22Rv1 (cell line): Measurements from ENCODE around the gene SLAMF1.

Experiments
- ZFX ChIP-seq: fragments of 450-650 bp; IDR thresholded peaks from 2 replicates; pipeline ENCODE4 v1.6.1; 2017; ENCODE audit warnings: antibody characterized with exemption, borderline replicate concordance
- TF ChIP-seq, protein P1 (sequence below): fragments of 450-650 bp; IDR thresholded peaks from 2 replicates; pipeline ENCODE4 v1.5.1; 2017; ENCODE audit warnings: mild to moderate bottlenecking

DNA sequence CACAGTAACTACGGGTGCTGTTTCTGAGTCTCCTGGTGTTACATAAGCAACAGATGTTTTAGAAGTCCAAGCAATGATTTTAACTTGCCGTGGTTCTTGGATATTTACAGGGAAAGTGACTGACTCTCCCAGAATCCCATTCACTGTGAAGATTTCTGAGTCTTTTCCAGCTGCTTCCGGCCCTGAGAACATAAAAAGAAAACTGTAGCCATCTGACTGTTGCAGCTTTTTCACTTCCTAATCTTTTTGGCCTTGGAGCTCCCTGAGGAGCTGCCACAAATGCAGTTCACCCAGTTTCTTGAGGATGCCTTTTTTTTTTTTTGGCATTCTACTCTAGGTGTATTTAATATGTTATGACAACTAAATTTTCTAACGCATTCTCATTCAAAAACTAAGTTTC is 81.3 kb downstream of the SLAMF1 start:
- no peak for TF ChIP-seq ZFX
- TF ChIP-seq, protein P1, sequence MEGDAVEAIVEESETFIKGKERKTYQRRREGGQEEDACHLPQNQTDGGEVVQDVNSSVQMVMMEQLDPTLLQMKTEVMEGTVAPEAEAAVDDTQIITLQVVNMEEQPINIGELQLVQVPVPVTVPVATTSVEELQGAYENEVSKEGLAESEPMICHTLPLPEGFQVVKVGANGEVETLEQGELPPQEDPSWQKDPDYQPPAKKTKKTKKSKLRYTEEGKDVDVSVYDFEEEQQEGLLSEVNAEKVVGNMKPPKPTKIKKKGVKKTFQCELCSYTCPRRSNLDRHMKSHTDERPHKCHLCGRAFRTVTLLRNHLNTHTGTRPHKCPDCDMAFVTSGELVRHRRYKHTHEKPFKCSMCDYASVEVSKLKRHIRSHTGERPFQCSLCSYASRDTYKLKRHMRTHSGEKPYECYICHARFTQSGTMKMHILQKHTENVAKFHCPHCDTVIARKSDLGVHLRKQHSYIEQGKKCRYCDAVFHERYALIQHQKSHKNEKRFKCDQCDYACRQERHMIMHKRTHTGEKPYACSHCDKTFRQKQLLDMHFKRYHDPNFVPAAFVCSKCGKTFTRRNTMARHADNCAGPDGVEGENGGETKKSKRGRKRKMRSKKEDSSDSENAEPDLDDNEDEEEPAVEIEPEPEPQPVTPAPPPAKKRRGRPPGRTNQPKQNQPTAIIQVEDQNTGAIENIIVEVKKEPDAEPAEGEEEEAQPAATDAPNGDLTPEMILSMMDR = no peak
